K562 (cell line): ENCODE results near the gene VPS37D. TPM values are rescaled to one million over a fixed set of nuclear protein-coding genes. Genes with fewer than 3 reads are reported as not detected.

Experiments used
- AFF4 ChIP-seq: sonication (generic); formaldehyde crosslinking; IDR thresholded peaks from 2 replicates; pipeline ENCODE4 v1.8.0; 2023; ENCODE audit warnings: mild to moderate bottlenecking, missing genetic modification reagents
- ARNT ChIP-seq, 2 experiments: fragments of 450-650 bp; IDR thresholded peaks; 2 replicates each; pipeline ENCODE4 v1.6.1; 2016; ENCODE audit warnings: mild to moderate bottlenecking in 1 of 2
- CHD1 ChIP-seq: fragments of 200-600 bp; sonication (generic); IDR thresholded peaks from one replicate; pipeline ENCODE4 v1.6.1; 2012; ENCODE audit warnings: mild to moderate bottlenecking, moderate library complexity, low read length, inconsistent platforms
- DACH1 ChIP-seq: fragments of 450-650 bp; IDR thresholded peaks from 2 replicates; pipeline ENCODE4 v1.6.1; 2018; ENCODE audit not compliant: partially characterized antibody
- FIP1L1 ChIP-seq: fragments of 200-400 bp; formaldehyde crosslinking; IDR thresholded peaks from 2 replicates; pipeline ENCODE4 v1.6.1; 2018; ENCODE audit warnings: mild to moderate bottlenecking, low read depth, low read length; ENCODE audit not compliant: poor library complexity, severe bottlenecking
- GTF2F1 ChIP-seq: IDR thresholded peaks from 2 replicates; pipeline ENCODE4 v1.6.1; 2011; ENCODE audit warnings: low read depth, low read length, improper control_type of control experiment
- HOXB6 ChIP-seq: fragments of 250-450 bp; sonication (Bioruptor Pico); IDR thresholded peaks from 2 replicates; pipeline ENCODE4 v1.5.1; 2022; ENCODE audit warnings: mild to moderate bottlenecking, borderline replicate concordance
- MXD1 ChIP-seq: fragments of 250-450 bp; sonication (Bioruptor Pico); IDR thresholded peaks from 2 replicates; pipeline ENCODE4 v1.8.0; 2021; ENCODE audit warnings: borderline replicate concordance, mild to moderate bottlenecking, moderate library complexity; ENCODE audit not compliant: poor library complexity, severe bottlenecking
- RBM15 ChIP-seq: fragments of 200-400 bp; formaldehyde crosslinking; IDR thresholded peaks from 2 replicates; pipeline ENCODE4 v1.6.1; 2018; ENCODE audit warnings: mild to moderate bottlenecking, low read length, moderate library complexity; ENCODE audit not compliant: insufficient read depth
- SRSF7 ChIP-seq: fragments of 200-400 bp; formaldehyde crosslinking; optimal IDR thresholded peaks from 2 replicates; pipeline ENCODE3; 2017; ENCODE audit warnings: mild to moderate bottlenecking, low read depth, low read length
- TRIM25 ChIP-seq: fragments of 450-650 bp; IDR thresholded peaks from 2 replicates; pipeline ENCODE4 v1.7.0; 2016; ENCODE audit warnings: borderline replicate concordance
- ZBTB17 ChIP-seq: fragments of 450-650 bp; formaldehyde crosslinking; IDR thresholded peaks from 2 replicates; pipeline ENCODE4 v1.4.0; 2020; ENCODE audit warnings: mild to moderate bottlenecking
- ZBTB2 ChIP-seq: fragments of 450-650 bp; IDR thresholded peaks from 2 replicates; pipeline ENCODE4 v1.6.1; 2016; ENCODE audit warnings: antibody characterized with exemption
- ZBTB26 ChIP-seq: fragments of 450-650 bp; formaldehyde crosslinking; IDR thresholded peaks from 2 replicates; pipeline ENCODE4 v1.4.0; 2022; ENCODE audit warnings: missing genetic modification characterization
- ZNF217 ChIP-seq: sonication (generic); formaldehyde crosslinking; IDR thresholded peaks from 2 replicates; pipeline ENCODE4 v1.8.0; 2022; ENCODE audit warnings: mild to moderate bottlenecking, missing genetic modification reagents
- ZNF316 ChIP-seq: fragments of 450-650 bp; IDR thresholded peaks from 2 replicates; pipeline ENCODE4 v1.6.1; 2016
- ZNF512 ChIP-seq: IDR thresholded peaks from 2 replicates; pipeline ENCODE4 v1.6.1; 2016; ENCODE audit warnings: missing genetic modification characterization, missing compliant biosample characterization
- polyA plus RNA-seq, 8 experiments: library from polyadenylated mRNA; depleted of rRNA in 4 of 8; stranded (reverse) in 5 of 8; unstranded in 3 of 8; fragments of >200 nt; fragmentation: Nextera tagmentation in 2 of 8; fragmentation: Illumina TruSeq in 1 of 8; extraction: Ambion mirVana in 2 of 8; extraction: Trizol in 1 of 8; gene quantifications; 2 replicates each; pipeline versions ENCODE4 v1.2.1 to v1.2.3, GENCODE V29; 2011 to 2014; ENCODE audit warnings: inconsistent platforms in 1 of 8, missing spikeins in 1 of 8
- total RNA-seq, 7 experiments: library from RNA; depleted of rRNA in 6 of 7; stranded (reverse); fragments of >200 nt in 6 of 7; fragmentation: Illumina TruSeq in 2 of 7; extraction: Trizol in 2 of 7; gene quantifications; 2 replicates each; pipeline versions ENCODE4 v1.2.1 to v1.2.3, GENCODE V29; 2011 to 2021; ENCODE audit warnings: low replicate concordance in 1 of 7

VPS37D gene
- total and polyA plus RNA-seq, 9 of the 15 experiments (the other 6 are each of a cell fraction or from before 2014, with no cell fraction given) = 0.25 to 2.3 (median 1.0) TPM; not detected in 3

- TF ChIP-seq FIP1L1 (peak; percentile 68), RBM15 (no peak), SRSF7 (no peak), AFF4 (CRISPR knock-in tag) (0 out of 2 replicates have a peak, but pooled peaks have one; percentile 39), ZNF217 (CRISPR knock-in tag) (no peak), ZBTB2 (no peak), ARNT (IDR thresholded peaks at IDR 0.05) (no peak), ZBTB26 (CRISPR knock-in tag) (no peak), ZBTB17 (CRISPR knock-in tag) (no peak), HOXB6 (CRISPR knock-in tag) (no peak), CHD1 (peak; percentile 77), ZNF512 (tag) (no peak), TRIM25 (no peak), GTF2F1 (no peak), ZNF316 (no peak), MXD1 (peak; percentile 94), DACH1 (no peak)
These were observed 15.6 kb downstream of the VPS37D start, which contains the start of the genes BUD23 and DNAJC30 (continued) for GRCh38 chr7:73683056-73683787.
